HFFc6 (cell line): Measurements from ENCODE around the gene NR2C1. TPM values are rescaled to one million over a fixed set of nuclear protein-coding genes. Genes with fewer than 3 reads are reported as not detected.
"Not testable (repeated sequence)": the region's sequence is repeated elsewhere in the genome, so short reads cannot be mapped to it uniquely, and the experiment has no call there.

Source experiments
- DNase-seq: peaks from one replicate; pipeline ENCODE4 v3.0.0-alpha.2; 2018
- H3K27ac Mint-ChIP-seq: 2 replicates; pipeline ENCODE4 v1.8.0; 2020; ENCODE audit warnings: mild to moderate bottlenecking, mixed read lengths
- H3K27me3 Mint-ChIP-seq: 2 replicates; pipeline ENCODE4 v1.8.0; 2021; ENCODE audit warnings: mild to moderate bottlenecking, moderate library complexity, mixed read lengths; ENCODE audit not compliant: insufficient read depth
- H3K36me3 Mint-ChIP-seq: 2 replicates; pipeline ENCODE4 v1.8.0; 2021; ENCODE audit warnings: low read depth, mixed read lengths
- H3K4me1 Mint-ChIP-seq: 2 replicates; pipeline ENCODE4 v1.8.0; 2020; ENCODE audit warnings: low read depth, mixed read lengths
- H3K4me3 Mint-ChIP-seq: 2 replicates; pipeline ENCODE4 v1.8.0; 2020; ENCODE audit warnings: mild to moderate bottlenecking, moderate library complexity, mixed read lengths
- H3K9me3 Mint-ChIP-seq: 2 replicates; pipeline ENCODE4 v1.8.0; 2020; ENCODE audit warnings: mild to moderate bottlenecking, mixed read lengths
- total RNA-seq, 6 experiments: library from RNA; stranded (reverse); fragmentation: NEBNext Ultra II Directional; extraction: Animal tissue kit (Norgen Biotek cat#: 25700); gene quantifications; 2 replicates in 1 of 6; 3 replicates in 5 of 6; pipeline ENCODE4 v1.2.3, GENCODE V29; 2021
- TF ChIP-seq, protein P1 (sequence below): fragments of 200-600 bp; sonication (generic); IDR thresholded peaks from 2 replicates; pipeline ENCODE4 v1.5.0; 2021; ENCODE audit warnings: antibody characterized with exemption, mild to moderate bottlenecking

NR2C1 gene
- total RNA-seq, 6 experiments from 2014 or later = 15.3 to 25.8 (median 19.7) TPM

- TF ChIP-seq, protein P1, sequence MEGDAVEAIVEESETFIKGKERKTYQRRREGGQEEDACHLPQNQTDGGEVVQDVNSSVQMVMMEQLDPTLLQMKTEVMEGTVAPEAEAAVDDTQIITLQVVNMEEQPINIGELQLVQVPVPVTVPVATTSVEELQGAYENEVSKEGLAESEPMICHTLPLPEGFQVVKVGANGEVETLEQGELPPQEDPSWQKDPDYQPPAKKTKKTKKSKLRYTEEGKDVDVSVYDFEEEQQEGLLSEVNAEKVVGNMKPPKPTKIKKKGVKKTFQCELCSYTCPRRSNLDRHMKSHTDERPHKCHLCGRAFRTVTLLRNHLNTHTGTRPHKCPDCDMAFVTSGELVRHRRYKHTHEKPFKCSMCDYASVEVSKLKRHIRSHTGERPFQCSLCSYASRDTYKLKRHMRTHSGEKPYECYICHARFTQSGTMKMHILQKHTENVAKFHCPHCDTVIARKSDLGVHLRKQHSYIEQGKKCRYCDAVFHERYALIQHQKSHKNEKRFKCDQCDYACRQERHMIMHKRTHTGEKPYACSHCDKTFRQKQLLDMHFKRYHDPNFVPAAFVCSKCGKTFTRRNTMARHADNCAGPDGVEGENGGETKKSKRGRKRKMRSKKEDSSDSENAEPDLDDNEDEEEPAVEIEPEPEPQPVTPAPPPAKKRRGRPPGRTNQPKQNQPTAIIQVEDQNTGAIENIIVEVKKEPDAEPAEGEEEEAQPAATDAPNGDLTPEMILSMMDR = no peak
- DNase-seq = no peak
- Mint-ChIP-seq H3K9me3 (no peaks in the 10 kb centered on the region), H3K4me1 (peaks cover 23% of the 10 kb centered on the region), H3K27ac (no peak overlapping the region), H3K27me3 (peaks cover 1% of the 10 kb centered on the region; the same call in 1 of the 2 replicates), H3K36me3 (peaks cover 21% of the 10 kb centered on the region; the same call in 1 of the 2 replicates), H3K4me3 (no peak overlapping the region)
Measured at GRCh38 chr12:95096852-95097251, 23.4 kb upstream of the NR2C1 start.

- H3K27ac Mint-ChIP-seq = no peak overlapping the region
- peaks cover 1% of the 10 kb centered on the region; the same call in 1 of the 2 replicates for H3K27me3 Mint-ChIP-seq
- peaks cover 23% of the 10 kb centered on the region for H3K4me1 Mint-ChIP-seq
- TF ChIP-seq, protein P1 = no peak
- DNase-seq = no peak
- no peak overlapping the region for H3K4me3 Mint-ChIP-seq
- H3K9me3 Mint-ChIP-seq = no peaks in the 10 kb centered on the region
- H3K36me3 Mint-ChIP-seq = peaks cover 21% of the 10 kb centered on the region; the same call in 1 of the 2 replicates
Measured at GRCh38 chr12:95096378-95096777, 23.0 kb upstream of the NR2C1 start.

DNA sequence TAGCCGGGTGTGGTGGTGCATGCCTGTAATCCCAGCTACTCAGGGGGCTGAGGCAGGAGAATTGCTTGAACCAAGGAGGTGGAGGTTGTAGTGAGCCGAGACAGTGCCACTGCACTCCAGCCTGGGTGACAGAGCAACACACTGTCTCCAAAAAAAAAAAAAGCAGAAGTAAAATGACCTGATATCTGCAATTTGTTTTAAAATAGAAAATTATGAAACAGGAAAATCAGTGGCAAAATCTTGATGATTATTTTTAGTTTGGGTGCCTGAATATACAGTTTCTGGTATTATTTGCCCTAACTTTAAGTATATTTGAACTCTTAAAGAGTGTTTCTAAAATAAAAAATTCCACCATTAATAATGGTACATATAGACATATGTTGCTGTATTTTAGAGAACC is 22.4 kb upstream of the NR2C1 start:
- H3K4me1 Mint-ChIP-seq = peaks cover 23% of the 10 kb centered on the region
- H3K9me3 Mint-ChIP-seq, H3K27ac Mint-ChIP-seq, DNase-seq, H3K4me3 Mint-ChIP-seq, H3K27me3 Mint-ChIP-seq: not testable (repeated sequence)
- peaks cover 21% of the 10 kb centered on the region; the same call in 1 of the 2 replicates for H3K36me3 Mint-ChIP-seq

- H3K4me3 Mint-ChIP-seq = no peak overlapping the region
- TF ChIP-seq, protein P1 = no peak
- no peak for DNase-seq
Measured at GRCh38 chr12:95089462-95089861, 16.0 kb upstream of the NR2C1 start.

GRCh38 chr12:95088379-95088778 is 15.0 kb upstream of the NR2C1 start:
- H3K27ac Mint-ChIP-seq = no peak overlapping the region
- H3K4me3 Mint-ChIP-seq = no peak overlapping the region
- no peak for DNase-seq
- TF ChIP-seq, protein P1 = no peak
- peaks cover 4% of the 10 kb centered on the region; the same call in 1 of the 2 replicates for H3K36me3 Mint-ChIP-seq
- no peaks in the 10 kb centered on the region for H3K9me3 Mint-ChIP-seq
- no peaks in the 10 kb centered on the region for H3K27me3 Mint-ChIP-seq
- H3K4me1 Mint-ChIP-seq = peaks cover 16% of the 10 kb centered on the region

More at GRCh38 chr12:95089462-95089861, 16.0 kb upstream of the NR2C1 start:
- Mint-ChIP-seq H3K27me3 (no peaks in the 10 kb centered on the region), H3K36me3 (peaks cover 4% of the 10 kb centered on the region; the same call in 1 of the 2 replicates), H3K27ac (no peak overlapping the region), H3K9me3 (no peaks in the 10 kb centered on the region), H3K4me1 (peaks cover 5% of the 10 kb centered on the region)

- H3K27ac Mint-ChIP-seq = no peak overlapping the region
- no peak overlapping the region for H3K4me3 Mint-ChIP-seq
- H3K27me3 Mint-ChIP-seq = no peaks in the 10 kb centered on the region
- TF ChIP-seq, protein P1 = no peak
- no peaks in the 10 kb centered on the region for H3K36me3 Mint-ChIP-seq
- no peaks in the 10 kb centered on the region for H3K9me3 Mint-ChIP-seq
- peaks cover 17% of the 10 kb centered on the region for H3K4me1 Mint-ChIP-seq
- no peak for DNase-seq
Measured at GRCh38 chr12:95085612-95086011, 12.2 kb upstream of the NR2C1 start.
